MM.1S (cell line): ENCODE data around the gene PRKCZ.

ENCODE experiments used
- EZH2 ChIP-seq: fragments of 300-600 bp; sonication (generic); optimal IDR thresholded peaks from 2 replicates; pipeline ENCODE3; 2017; ENCODE audit warnings: low read depth, mild to moderate bottlenecking, antibody characterized with exemption, low read length, mixed read lengths
- TF ChIP-seq, protein P1 (sequence below): fragments of 300-600 bp; sonication (generic); IDR thresholded peaks from 2 replicates; pipeline ENCODE4 v1.5.1; 2016; ENCODE audit warnings: antibody characterized with exemption, low read length, mixed read lengths

DNA sequence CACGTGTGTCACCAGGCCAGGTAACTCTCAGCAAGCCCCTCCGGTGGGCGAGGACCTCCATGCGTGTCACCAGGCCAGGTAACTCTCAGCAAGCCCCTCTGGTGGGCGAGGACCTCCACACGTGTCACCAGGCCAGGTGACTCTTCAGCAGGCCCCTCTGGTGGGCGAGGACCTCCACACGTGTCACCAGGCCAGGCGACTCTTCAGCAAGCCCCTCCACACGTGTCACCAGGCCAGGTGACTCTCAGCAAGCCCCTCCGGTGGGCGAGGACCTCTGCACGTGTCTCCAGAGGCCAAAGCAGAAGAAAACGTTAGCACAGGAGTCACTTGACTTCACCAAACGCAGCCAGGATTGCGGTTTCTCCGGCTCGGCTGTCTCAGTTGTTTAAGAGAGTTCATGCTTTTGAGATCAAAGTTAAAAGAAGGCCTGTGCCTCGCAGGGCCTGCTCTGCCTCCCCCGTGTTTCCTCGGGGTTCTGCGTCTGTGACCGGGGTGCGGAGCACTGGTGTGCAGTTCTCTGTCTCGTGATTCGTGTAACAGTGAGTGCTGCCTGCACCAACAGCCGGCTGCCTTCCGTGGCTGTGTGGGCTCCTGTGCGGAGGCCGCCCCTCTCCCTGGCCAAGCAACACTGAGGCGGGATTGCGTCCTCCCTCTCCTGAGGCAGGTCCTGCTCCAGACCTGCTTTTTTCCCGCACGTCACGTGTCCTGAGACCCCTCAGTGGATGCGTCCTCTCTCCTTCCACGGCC lies 56.6 kb downstream of the PRKCZ start:
- TF ChIP-seq, protein P1, sequence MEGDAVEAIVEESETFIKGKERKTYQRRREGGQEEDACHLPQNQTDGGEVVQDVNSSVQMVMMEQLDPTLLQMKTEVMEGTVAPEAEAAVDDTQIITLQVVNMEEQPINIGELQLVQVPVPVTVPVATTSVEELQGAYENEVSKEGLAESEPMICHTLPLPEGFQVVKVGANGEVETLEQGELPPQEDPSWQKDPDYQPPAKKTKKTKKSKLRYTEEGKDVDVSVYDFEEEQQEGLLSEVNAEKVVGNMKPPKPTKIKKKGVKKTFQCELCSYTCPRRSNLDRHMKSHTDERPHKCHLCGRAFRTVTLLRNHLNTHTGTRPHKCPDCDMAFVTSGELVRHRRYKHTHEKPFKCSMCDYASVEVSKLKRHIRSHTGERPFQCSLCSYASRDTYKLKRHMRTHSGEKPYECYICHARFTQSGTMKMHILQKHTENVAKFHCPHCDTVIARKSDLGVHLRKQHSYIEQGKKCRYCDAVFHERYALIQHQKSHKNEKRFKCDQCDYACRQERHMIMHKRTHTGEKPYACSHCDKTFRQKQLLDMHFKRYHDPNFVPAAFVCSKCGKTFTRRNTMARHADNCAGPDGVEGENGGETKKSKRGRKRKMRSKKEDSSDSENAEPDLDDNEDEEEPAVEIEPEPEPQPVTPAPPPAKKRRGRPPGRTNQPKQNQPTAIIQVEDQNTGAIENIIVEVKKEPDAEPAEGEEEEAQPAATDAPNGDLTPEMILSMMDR = no peak
- TF ChIP-seq EZH2 = no peak
